H1 (cell line): Measurements from ENCODE around the gene KNCN. TPM values are rescaled to one million over a fixed set of nuclear protein-coding genes. Genes with fewer than 3 reads are reported as not detected.

Experiments
- BACH1 ChIP-seq: IDR thresholded peaks from 2 replicates; pipeline ENCODE4 v1.6.1; 2012; ENCODE audit warnings: low read length, improper control_type of control experiment
- GABPA ChIP-seq: IDR thresholded peaks from 2 replicates; pipeline ENCODE4 v1.6.1; 2011; ENCODE audit warnings: mild to moderate bottlenecking, low read length, moderate library complexity, borderline replicate concordance; ENCODE audit not compliant: insufficient read depth
- SP2 ChIP-seq: IDR thresholded peaks from 2 replicates; pipeline ENCODE4 v1.6.1; 2012; ENCODE audit warnings: mild to moderate bottlenecking, low read length, inconsistent platforms
- polyA plus RNA-seq, 7 experiments: library from polyadenylated mRNA; depleted of rRNA in 3 of 7; stranded (reverse) in 5 of 7; unstranded in 2 of 7; fragments of >200 nt in 5 of 7; fragments of 200-250 nt in 2 of 7; gene quantifications; 1 replicate in 5 of 7; 2 replicates in 1 of 7; 4 replicates in 1 of 7; pipeline versions ENCODE4 v1.2.1 to v1.2.3, GENCODE V29; 2011 to 2013; ENCODE audit warnings: missing spikeins in 2 of 7, mixed read lengths in 2 of 7
- total RNA-seq: library from RNA; stranded (reverse); fragmentation: NEBNext Ultra II Directional; extraction: Animal tissue kit (Norgen Biotek cat#: 25700); gene quantifications from 2 replicates; pipeline ENCODE4 v1.2.1, GENCODE V29; 2021

The KNCN gene
- total and polyA plus RNA-seq, 2 of the 8 experiments (the other 6 are each of a cell fraction or from before 2014, with no cell fraction given) = not detected

DNA sequence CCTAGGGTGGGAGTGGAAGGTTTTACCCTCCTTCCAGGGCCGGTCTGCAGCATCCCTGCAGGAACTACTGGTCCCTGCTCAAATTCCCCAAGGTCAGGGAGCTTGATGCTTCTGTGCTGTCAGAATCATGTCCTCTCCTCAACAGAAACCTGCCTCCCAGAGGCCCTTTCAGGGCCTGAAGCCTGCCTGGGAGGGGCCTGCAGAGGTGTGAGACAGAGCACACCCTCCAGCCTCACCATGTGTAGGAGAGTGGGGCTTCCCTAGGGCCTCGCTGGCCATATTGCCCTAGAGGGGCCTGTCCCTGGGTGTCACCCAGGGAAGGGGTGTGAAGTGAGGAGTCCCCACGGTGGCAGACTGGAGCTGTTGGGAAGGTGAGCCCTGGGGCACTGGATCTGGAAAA is 21.1 kb downstream of the KNCN start (continued):
- TF ChIP-seq GABPA (no peak), SP2 (no peak), BACH1 (no peak)
